SH-SY5Y (cell line): Measurements from ENCODE around the gene CCDC102B.

Source experiments
- GATA2 ChIP-seq: IDR thresholded peaks from 2 replicates; pipeline ENCODE4 v1.6.1; 2011; ENCODE audit warnings: mild to moderate bottlenecking, low read depth, low read length
- GATA3 ChIP-seq: IDR thresholded peaks from 2 replicates; pipeline ENCODE4 v1.6.1; 2011; ENCODE audit warnings: low read depth, mild to moderate bottlenecking, low read length, moderate library complexity

The CCDC102B gene

DNA sequence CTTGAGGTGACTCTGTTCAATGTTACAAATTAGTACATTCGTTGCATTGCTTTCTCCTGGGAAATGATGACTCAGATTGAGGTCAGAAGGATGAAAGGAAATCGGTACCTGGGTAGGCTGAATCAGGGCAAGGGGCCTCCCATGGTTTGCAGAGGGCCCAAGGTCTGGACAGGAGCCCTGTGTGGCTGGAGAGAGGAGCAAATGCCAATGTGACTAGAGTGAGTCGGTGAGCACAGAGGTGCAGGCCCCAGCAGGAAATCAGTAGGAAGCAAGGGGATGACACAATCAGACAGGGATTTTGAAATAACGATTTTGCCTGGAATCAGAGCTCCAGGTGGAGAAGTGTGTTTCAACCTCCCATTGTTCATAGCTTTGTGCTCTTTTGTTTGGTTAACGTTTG lies 118.9 kb downstream of the CCDC102B start:
- TF ChIP-seq GATA3 (no peak), GATA2 (no peak)

GRCh38 chr18:68918216-68918615 lies 120.3 kb downstream of the CCDC102B start:
- no peak for TF ChIP-seq GATA2
- TF ChIP-seq GATA3 = no peak

GRCh38 chr18:68919900-68920299 lies 122.0 kb downstream of the CCDC102B start:
- TF ChIP-seq GATA3 = no peak
- TF ChIP-seq GATA2 = no peak

DNA sequence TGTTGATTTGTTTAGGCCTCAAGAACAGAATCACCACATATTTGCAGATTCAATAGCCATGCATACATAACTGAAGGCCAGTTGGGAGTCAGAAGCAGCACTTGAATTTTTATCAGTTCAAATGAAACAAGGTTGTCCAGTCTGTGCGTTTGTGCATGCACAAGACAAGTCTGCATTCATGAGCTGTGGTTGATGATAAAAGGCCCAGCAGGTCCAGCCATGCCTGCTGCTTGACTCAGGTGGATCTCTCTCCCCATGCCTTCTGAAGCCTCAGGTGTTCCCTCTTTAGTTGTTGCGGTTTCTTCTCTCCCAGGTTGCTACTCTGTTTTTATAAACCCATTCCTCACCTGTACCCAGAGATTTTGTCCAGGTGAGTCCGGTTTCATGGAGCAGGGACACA lies 124.5 kb downstream of the CCDC102B start:
- TF ChIP-seq GATA3 (no peak), GATA2 (no peak)

GRCh38 chr18:68925268-68925667 lies 127.4 kb downstream of the CCDC102B start:
- no peak for TF ChIP-seq GATA2
- no peak for TF ChIP-seq GATA3

DNA sequence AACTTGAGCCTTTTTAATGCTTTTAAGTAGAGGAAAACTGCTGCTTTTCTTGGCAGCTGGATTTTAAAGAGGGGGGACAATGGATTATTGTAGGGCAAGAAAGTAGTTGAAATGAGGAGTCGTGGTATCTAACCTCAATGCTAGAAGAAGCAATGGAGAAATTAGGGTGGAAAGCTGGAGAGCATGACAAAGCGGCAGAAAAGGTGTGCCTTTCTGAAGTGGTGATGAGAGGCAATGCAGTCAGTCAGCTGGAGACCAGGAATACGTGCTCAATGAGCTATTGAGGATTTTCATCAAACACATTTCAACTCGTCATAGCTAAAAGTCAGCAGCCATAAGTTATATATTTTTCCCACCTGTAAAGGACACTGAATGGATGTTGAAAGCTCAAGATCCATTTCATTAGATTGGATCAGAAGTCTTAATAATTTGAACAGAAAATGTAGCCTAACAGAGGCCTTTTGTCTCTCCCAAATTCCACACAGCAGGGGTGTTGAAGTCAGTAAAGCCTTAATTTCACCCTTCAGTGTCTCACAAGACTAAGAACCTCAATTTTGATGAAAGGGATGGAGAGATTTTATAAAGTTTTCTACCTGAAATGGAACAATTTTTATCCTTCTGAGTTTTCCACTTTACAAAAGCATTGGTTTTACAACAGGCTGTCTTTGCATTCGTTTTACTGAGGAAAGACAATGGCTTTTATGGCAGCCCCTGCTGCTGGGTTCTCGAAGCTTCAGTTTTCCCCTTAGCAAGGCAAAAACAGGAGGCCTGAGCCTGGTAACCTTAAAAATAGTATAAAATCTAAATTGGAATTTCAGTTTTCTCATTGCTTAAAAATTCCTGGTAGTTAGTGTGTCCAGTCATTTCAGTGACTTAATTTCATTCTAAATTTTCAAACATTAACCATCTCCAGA lies 131.1 kb downstream of the CCDC102B start:
- TF ChIP-seq GATA3 (no peak), GATA2 (no peak)

GRCh38 chr18:68935686-68936085 lies 137.8 kb downstream of the CCDC102B start:
- TF ChIP-seq GATA2 = no peak
- no peak for TF ChIP-seq GATA3

GRCh38 chr18:68937029-68937599 lies 139.2 kb downstream of the CCDC102B start:
- TF ChIP-seq GATA2 = no peak
- no peak for TF ChIP-seq GATA3

DNA sequence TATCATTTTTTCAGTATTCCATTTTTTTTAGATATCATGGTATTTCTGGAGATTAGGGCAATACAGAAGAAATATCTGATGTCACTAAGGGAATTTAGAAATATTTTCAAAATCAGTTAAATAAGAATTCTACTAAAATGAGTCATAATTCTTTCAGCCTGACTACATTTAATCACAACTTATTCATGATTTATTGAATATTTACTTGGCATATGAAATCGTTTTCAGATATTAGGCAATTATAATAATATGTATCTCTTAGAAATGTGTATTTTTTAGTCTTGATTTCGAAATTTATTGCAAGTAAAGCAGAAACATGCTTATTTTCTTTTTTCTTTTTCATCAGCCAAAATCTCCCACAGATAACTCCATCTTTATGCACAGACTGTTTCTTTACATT lies 142.2 kb downstream of the CCDC102B start:
- TF ChIP-seq GATA3 (no peak), GATA2 (no peak)

DNA sequence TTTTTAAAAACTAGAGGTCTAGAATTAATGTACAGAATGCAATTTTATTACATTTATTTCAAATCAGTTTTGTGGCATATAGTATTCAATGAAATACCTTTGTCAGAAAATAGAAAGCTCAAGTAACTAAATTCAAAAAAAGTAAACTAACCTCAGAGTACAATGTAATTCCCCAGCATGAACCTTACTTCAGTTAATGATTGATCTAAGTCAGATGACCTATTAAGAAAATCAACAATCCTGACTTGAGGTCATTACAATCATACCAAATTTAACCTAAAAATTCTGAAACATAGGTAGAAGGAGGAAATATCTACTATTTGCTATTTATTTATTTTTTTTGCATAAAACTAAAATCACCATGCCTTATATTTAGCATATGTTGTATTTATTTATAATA lies 142.9 kb downstream of the CCDC102B start:
- no peak for TF ChIP-seq GATA3
- no peak for TF ChIP-seq GATA2

DNA sequence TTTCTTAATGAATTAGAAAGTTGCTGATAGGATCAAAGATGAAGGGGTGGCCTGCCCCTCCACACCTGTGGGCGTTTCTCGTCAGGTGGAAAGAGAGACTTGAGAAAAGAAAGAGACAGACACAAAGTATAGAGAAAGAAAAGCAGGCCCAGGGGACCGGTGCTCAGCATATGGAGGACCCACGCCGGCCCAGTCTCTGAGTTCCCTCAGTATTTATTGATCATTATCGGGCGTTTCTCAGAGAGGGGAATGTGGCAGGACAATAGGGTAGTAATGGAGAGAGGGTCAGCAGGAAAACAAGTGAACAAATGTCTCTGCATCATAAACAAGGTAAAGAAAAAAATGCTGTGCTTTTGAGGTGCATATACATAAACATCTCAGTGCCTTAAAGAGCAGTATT lies 144.3 kb downstream of the CCDC102B start:
- TF ChIP-seq GATA3 = no peak
- TF ChIP-seq GATA2 = no peak

- TF ChIP-seq GATA3 (no peak), GATA2 (no peak)
These were observed 146.4 kb downstream of the CCDC102B start for GRCh38 chr18:68944330-68944729.

DNA sequence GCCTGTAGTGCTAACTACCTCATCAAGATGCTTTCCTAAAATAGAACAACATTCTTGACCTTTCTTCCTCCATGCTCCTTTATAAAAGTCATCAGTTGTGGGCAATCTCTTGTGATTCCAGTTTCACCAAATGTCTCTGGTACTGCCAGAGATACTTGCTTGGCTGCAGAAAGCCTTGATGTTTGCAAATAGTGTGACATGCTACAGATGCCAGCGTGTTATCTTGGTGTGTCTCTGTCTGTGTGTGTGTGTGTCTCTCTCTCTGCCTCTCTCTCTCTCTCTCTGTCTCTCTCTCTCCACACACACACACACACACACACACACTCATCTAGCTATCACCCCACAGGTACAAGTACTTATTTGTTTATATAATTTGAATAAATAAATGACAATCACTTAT lies 146.9 kb downstream of the CCDC102B start:
- TF ChIP-seq GATA3 = no peak
- TF ChIP-seq GATA2 = no peak

GRCh38 chr18:68948622-68949021 lies 150.7 kb downstream of the CCDC102B start:
- no peak for TF ChIP-seq GATA3
- TF ChIP-seq GATA2 = no peak

- TF ChIP-seq GATA3 (no peak), GATA2 (no peak)
These were observed 156.9 kb downstream of the CCDC102B start for GRCh38 chr18:68954738-68955137.
